Measurements from ENCODE around the gene AGMO.

- TF ChIP-seq CTCF (IDR thresholded peaks at IDR 0.05), result no peak
- TF ChIP-seq SIN3A (IDR thresholded peaks at IDR 0.05; ENCODE audit: borderline replicate concordance, insufficient read depth, low read depth, low read length), result no peak
- TF ChIP-seq POLR2AphosphoS5 (IDR thresholded peaks at IDR 0.05; ENCODE audit: low read depth, low read length), result no peak
- no peak for TF ChIP-seq REST (IDR thresholded peaks at IDR 0.05; ENCODE audit: insufficient read depth in 1 of 2, low read depth in 2 of 2, low read length in 1 of 2)
- no peak for TF ChIP-seq TCF7L2 (IDR thresholded peaks at IDR 0.05; ENCODE audit: low read depth, low read length)
Measured at GRCh38 chr7:15503603-15504290, 58.1 kb downstream of the AGMO start.

Measured in Panc1 (cell line).